HCT116 (cell line): ENCODE results near the gene DPP6. TPM values are rescaled to one million over a fixed set of nuclear protein-coding genes. Genes with fewer than 3 reads are reported as not detected.

Source experiments
- ATAC-seq: fragments of 200-7000 bp; cut with Tn5 transposase; 2 replicates; pipeline ENCODE4 v1.9.1; 2020; ENCODE audit warnings: mild to moderate bottlenecking, moderate library complexity
- BruUV-seq: library from RNA; stranded (reverse); fragments of 400-500 nt; replicated peaks from 2 replicates; lab custom pipeline; 2021; lab: Mats Ljungman, UMichigan
- CTCF ChIA-PET: fragments of 300-600 bp; sonication (Branson Sonifier 250); formaldehyde crosslinking; loops from one replicate; lab custom pipeline; 2021; ENCODE audit warnings: antibody characterized with exemption; lab: Charles Lee
- POLR2A ChIA-PET: fragments of 300-600, 350-600 bp; sonication (Branson Sonifier 250); formaldehyde crosslinking; loops from one replicate; lab custom pipeline; 2021; ENCODE audit warnings: antibody characterized with exemption; lab: Charles Lee
- RAD21 ChIA-PET, 2 experiments: fragments of 300-600 bp; sonication (Branson Sonifier 250); formaldehyde crosslinking; loops; one replicate each; lab custom pipeline; 2023; ENCODE audit warnings: low total read pairs in 2 of 2; ENCODE audit not compliant: uncharacterized antibody in 2 of 2, unreplicated experiment in 2 of 2, low non-redundant PET in 1 of 2; lab: Charles Lee
- DNase-seq: peaks from one replicate; pipeline ENCODE4 v3.0.0-alpha.2; 2010; ENCODE audit warnings: low read depth, low spot score
- H2AFZ ChIP-seq: fragments of 200-600 bp; shearing (Covaris generic), sonication (generic); 2 replicates; pipeline ENCODE4 v1.6.1; 2017; ENCODE audit warnings: low read depth, mixed run types, mixed read lengths, antibody characterized with exemption, low read length; ENCODE audit not compliant: poor library complexity, severe bottlenecking
- H3K27ac ChIP-seq: 2 replicates; pipeline ENCODE4 v1.5.1; 2012; ENCODE audit warnings: low read depth, low read length
- H3K27me3 ChIP-seq: fragments of 200-600 bp; sonication (generic); 2 replicates; pipeline ENCODE4 v1.6.1; 2016; ENCODE audit warnings: mixed run types, low read length, mixed read lengths; ENCODE audit not compliant: insufficient read depth
- H3K36me3 ChIP-seq, 2 experiments: fragments of 200-500 bp in 1 of 2; fragments of 200-600 bp in 1 of 2; sonication (Bioruptor generic) in 1 of 2; sonication (generic) in 1 of 2; 2 replicates each; pipeline versions ENCODE4 v1.5.1 to v1.6.1; 2014 to 2016; ENCODE audit warnings: low read length in 2 of 2, inconsistent platforms in 1 of 2, mixed read lengths in 1 of 2, mixed run types in 1 of 2; ENCODE audit not compliant: insufficient read depth in 2 of 2, control insufficient read depth in 1 of 2
- H3K4me1 ChIP-seq, 2 experiments: fragments of 200-600 bp in 1 of 2; sonication (generic) in 1 of 2; 2 replicates each; pipeline versions ENCODE4 v1.5.1 to v1.6.1; 2012 to 2017; ENCODE audit warnings: low read length in 2 of 2, inconsistent platforms in 1 of 2, mild to moderate bottlenecking in 1 of 2, mixed read lengths in 1 of 2, mixed run types in 1 of 2, moderate library complexity in 1 of 2; ENCODE audit not compliant: insufficient read depth in 2 of 2, control insufficient read depth in 1 of 2
- H3K4me2 ChIP-seq: fragments of 200-600 bp; sonication (generic); 2 replicates; pipeline ENCODE4 v1.6.1; 2017; ENCODE audit warnings: mixed run types, low read length, mixed read lengths
- H3K4me3 ChIP-seq, 2 experiments: fragments of 200-600 bp in 1 of 2; sonication (generic) in 1 of 2; replicated peaks in 1 of 2; 2 replicates each; pipeline ENCODE4 v1.5.1; 2011 to 2016; ENCODE audit warnings: low read length in 2 of 2, control low read depth in 1 of 2, low read depth in 1 of 2, mild to moderate bottlenecking in 1 of 2, mixed read lengths in 1 of 2, mixed run types in 1 of 2
- H3K79me2 ChIP-seq: fragments of 200-600 bp; sonication (generic); 2 replicates; pipeline ENCODE4 v1.6.1; 2017; ENCODE audit warnings: mild to moderate bottlenecking, mixed run types, low read length, moderate library complexity, mixed read lengths; ENCODE audit not compliant: insufficient read depth
- H3K9ac ChIP-seq: fragments of 200-600 bp; sonication (generic); 2 replicates; pipeline ENCODE4 v1.6.1; 2016; ENCODE audit warnings: low read length, mixed read lengths
- H3K9me2 ChIP-seq: fragments of 200-600 bp; sonication (generic), shearing (Covaris generic); 2 replicates; pipeline ENCODE4 v1.6.1; 2017; ENCODE audit warnings: mixed run types, mild to moderate bottlenecking, moderate library complexity; ENCODE audit not compliant: insufficient read depth
- H3K9me3 ChIP-seq, 2 experiments: fragments of 200-500 bp in 1 of 2; fragments of 200-600 bp in 1 of 2; sonication (Bioruptor generic) in 1 of 2; sonication (generic) in 1 of 2; 2 replicates each; pipeline ENCODE4 v1.6.1; 2014 to 2017; ENCODE audit warnings: low read length in 2 of 2, mixed read lengths in 2 of 2, inconsistent platforms in 1 of 2, low read depth in 1 of 2, mild to moderate bottlenecking in 1 of 2, mixed run types in 1 of 2, moderate library complexity in 1 of 2; ENCODE audit not compliant: control insufficient read depth in 1 of 2, insufficient read depth in 1 of 2
- H4K20me1 ChIP-seq: fragments of 200-600 bp; sonication (generic), shearing (Covaris generic); 2 replicates; pipeline ENCODE4 v1.6.1; 2017; ENCODE audit warnings: mixed run types, mild to moderate bottlenecking, moderate library complexity; ENCODE audit not compliant: insufficient read depth
- ATF3 ChIP-seq: IDR thresholded peaks from 2 replicates; pipeline ENCODE4 v1.6.1; 2012
- CEBPB ChIP-seq: IDR thresholded peaks from 2 replicates; pipeline ENCODE4 v1.6.1; 2012; ENCODE audit warnings: low read depth
- CTCF ChIP-seq, 3 experiments: fragments of 200-600 bp in 1 of 3; sonication (generic) in 1 of 3; IDR thresholded peaks in 2 of 3; conservative IDR thresholded peaks in 1 of 3; 2 replicates each; pipeline ENCODE4 v1.5.1; 2012 to 2017; ENCODE audit warnings: low read depth in 2 of 3, low read length in 2 of 3, antibody characterized with exemption in 1 of 3, borderline replicate concordance in 1 of 3, control low read depth in 1 of 3, mild to moderate bottlenecking in 1 of 3, mixed read lengths in 1 of 3, mixed run types in 1 of 3, moderate library complexity in 1 of 3; ENCODE audit not compliant: insufficient read depth in 1 of 3
- ELF1 ChIP-seq: IDR thresholded peaks from 2 replicates; pipeline ENCODE4 v1.6.1; 2012; ENCODE audit warnings: low read depth, borderline replicate concordance
- EZH2phosphoT487 ChIP-seq: fragments of 200-600 bp; IDR thresholded peaks from 2 replicates; pipeline ENCODE4 v1.6.1; 2018; ENCODE audit warnings: antibody characterized with exemption, borderline replicate concordance
- FOSL1 ChIP-seq: IDR thresholded peaks from 2 replicates; pipeline ENCODE4 v1.6.1; 2012; ENCODE audit warnings: low read depth
- JUND ChIP-seq: IDR thresholded peaks from 2 replicates; pipeline ENCODE4 v1.6.1; 2012
- POLR2A ChIP-seq: IDR thresholded peaks from 2 replicates; pipeline ENCODE4 v1.7.0; 2011; ENCODE audit warnings: borderline replicate concordance; ENCODE audit not compliant: insufficient read depth, insufficient read length; ENCODE audit errors: extremely low read depth
- POLR2AphosphoS5 ChIP-seq: IDR thresholded peaks from 2 replicates; pipeline ENCODE4 v1.6.1; 2011; ENCODE audit warnings: mild to moderate bottlenecking, low read depth, low read length, moderate library complexity
- RAD21 ChIP-seq: IDR thresholded peaks from 2 replicates; pipeline ENCODE4 v1.6.1; 2012; ENCODE audit warnings: low read depth, mild to moderate bottlenecking
- SIN3A ChIP-seq: IDR thresholded peaks from 2 replicates; pipeline ENCODE4 v1.6.1; 2012; ENCODE audit warnings: low read depth
- SP1 ChIP-seq: IDR thresholded peaks from 2 replicates; pipeline ENCODE4 v1.6.1; 2012; ENCODE audit warnings: low read depth
- SRF ChIP-seq: IDR thresholded peaks from 2 replicates; pipeline ENCODE4 v1.6.1; 2012; ENCODE audit warnings: low read depth
- YY1 ChIP-seq: IDR thresholded peaks from 2 replicates; pipeline ENCODE4 v1.6.1; 2011; ENCODE audit warnings: low read length, low read depth, moderate library complexity, mild to moderate bottlenecking; ENCODE audit not compliant: insufficient replicate concordance; ENCODE audit errors: extremely low read depth
- ZFX ChIP-seq: fragments of 450-650 bp; IDR thresholded peaks from 2 replicates; pipeline ENCODE4 v1.6.1; 2017
- ZNF274 ChIP-seq: fragments of 200-500 bp; sonication (Bioruptor generic); IDR thresholded peaks from 2 replicates; pipeline ENCODE4 v1.6.1; 2014; ENCODE audit warnings: mild to moderate bottlenecking, low read depth, low read length, inconsistent platforms
- intact Hi-C: fragments of 100-400 bp; cut with micrococcal nuclease; formaldehyde crosslinking; loops from 2 replicates; pipeline ENCODE4 v1.10.0; 2022
- total RNA-seq: library from RNA; stranded (reverse); gene quantifications from one replicate; pipeline ENCODE4 v1.2.1, GENCODE V29; 2021; ENCODE audit not compliant: unreplicated experiment
- TF ChIP-seq, protein P1 (sequence below): IDR thresholded peaks from 2 replicates; pipeline ENCODE4 v1.6.1; 2012; ENCODE audit warnings: low read depth
- TF ChIP-seq, protein P2 (sequence below): IDR thresholded peaks from 2 replicates; pipeline ENCODE4 v1.6.1; 2011; ENCODE audit warnings: mild to moderate bottlenecking, low read length, moderate library complexity; ENCODE audit not compliant: insufficient replicate concordance; ENCODE audit errors: extremely low read depth

Gene DPP6
- total RNA-seq, 1 experiment from 2014 or later, result not detected

DNA sequence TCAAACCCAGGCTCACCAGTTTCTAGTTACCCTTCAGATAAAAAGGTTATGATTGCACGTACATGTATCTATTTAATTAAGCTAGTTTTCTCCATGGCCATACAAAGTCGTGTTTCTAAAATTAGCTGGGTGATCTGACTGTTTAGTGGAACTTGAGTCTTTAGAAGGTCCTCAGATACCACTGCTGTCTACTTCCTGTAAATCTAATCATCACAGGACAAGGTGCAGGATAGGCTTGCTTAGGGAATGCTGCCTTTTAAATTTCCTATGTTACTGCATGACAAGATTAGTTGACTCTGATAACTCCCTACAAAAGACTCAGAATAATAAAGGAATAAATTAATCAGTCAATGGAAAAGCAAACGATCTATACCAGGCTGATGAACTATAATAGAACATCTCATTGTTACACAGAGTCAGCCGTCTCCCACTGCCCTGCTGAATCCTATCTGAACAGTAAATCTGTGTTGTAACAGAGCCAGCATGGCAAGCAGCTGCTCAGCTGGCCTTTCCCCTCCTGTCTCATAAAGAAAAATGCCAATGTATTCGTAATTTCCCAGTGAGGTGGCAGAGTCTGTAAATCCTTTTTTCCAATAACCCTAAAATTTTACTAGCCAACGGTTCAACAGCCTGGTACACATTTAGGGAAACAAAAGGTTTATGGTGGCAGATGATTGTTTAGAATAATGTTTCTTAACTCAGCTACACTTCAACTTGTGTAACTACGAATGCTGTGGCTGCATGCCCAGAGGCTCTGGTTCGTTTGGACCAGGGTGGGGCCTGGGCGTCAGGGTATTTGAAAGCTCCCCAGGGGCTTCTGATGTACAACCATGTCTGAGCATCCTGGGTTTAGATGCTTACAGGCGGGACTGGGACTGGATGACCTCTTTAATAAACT, 632.7 kb downstream of the DPP6 start:
- Histone ChIP-seq H3K4me3 (no peak overlapping the region), H3K4me2 (no peak overlapping the region), H3K36me3 (no peaks in the 10 kb centered on the region), H3K9me3 (no peaks in the 10 kb centered on the region), H3K9me2 (no peaks in the 10 kb centered on the region), H3K9ac (no peak overlapping the region), H4K20me1 (no peaks in the 10 kb centered on the region), H3K79me2 (no peaks in the 10 kb centered on the region), H3K27ac (no peak overlapping the region), H3K27me3 (no peaks in the 10 kb centered on the region), H3K4me1 (no peaks in the 10 kb centered on the region), H2AFZ (no peak overlapping the region)
- BruUV-seq, result no TSS peak
- ChIA-PET CTCF (no interaction called here), POLR2A (no interaction called here), RAD21 (no interaction called here)
- ATAC-seq, result no peak
- intact Hi-C loops, result no loop called here
- DNase-seq, result no peak
- TF ChIP-seq YY1 (no peak), SRF (no peak), ZFX (no peak), SIN3A (no peak), EZH2phosphoT487 (no peak), ATF3 (no peak), FOSL1 (no peak), CTCF (IDR thresholded peaks at IDR 0.05 in 2 of 3, conservative IDR thresholded peaks at IDR 0.05 in 1 of 3; ENCODE audit: borderline replicate concordance in 1 of 3, insufficient read depth in 1 of 3, low read depth in 2 of 3, low read length in 2 of 3) (no peak), SP1 (no peak), POLR2A (no peak), POLR2AphosphoS5 (no peak), ELF1 (no peak), ZNF274 (no peak), JUND (no peak), RAD21 (no peak), CEBPB (no peak)
- TF ChIP-seq, protein P1, sequence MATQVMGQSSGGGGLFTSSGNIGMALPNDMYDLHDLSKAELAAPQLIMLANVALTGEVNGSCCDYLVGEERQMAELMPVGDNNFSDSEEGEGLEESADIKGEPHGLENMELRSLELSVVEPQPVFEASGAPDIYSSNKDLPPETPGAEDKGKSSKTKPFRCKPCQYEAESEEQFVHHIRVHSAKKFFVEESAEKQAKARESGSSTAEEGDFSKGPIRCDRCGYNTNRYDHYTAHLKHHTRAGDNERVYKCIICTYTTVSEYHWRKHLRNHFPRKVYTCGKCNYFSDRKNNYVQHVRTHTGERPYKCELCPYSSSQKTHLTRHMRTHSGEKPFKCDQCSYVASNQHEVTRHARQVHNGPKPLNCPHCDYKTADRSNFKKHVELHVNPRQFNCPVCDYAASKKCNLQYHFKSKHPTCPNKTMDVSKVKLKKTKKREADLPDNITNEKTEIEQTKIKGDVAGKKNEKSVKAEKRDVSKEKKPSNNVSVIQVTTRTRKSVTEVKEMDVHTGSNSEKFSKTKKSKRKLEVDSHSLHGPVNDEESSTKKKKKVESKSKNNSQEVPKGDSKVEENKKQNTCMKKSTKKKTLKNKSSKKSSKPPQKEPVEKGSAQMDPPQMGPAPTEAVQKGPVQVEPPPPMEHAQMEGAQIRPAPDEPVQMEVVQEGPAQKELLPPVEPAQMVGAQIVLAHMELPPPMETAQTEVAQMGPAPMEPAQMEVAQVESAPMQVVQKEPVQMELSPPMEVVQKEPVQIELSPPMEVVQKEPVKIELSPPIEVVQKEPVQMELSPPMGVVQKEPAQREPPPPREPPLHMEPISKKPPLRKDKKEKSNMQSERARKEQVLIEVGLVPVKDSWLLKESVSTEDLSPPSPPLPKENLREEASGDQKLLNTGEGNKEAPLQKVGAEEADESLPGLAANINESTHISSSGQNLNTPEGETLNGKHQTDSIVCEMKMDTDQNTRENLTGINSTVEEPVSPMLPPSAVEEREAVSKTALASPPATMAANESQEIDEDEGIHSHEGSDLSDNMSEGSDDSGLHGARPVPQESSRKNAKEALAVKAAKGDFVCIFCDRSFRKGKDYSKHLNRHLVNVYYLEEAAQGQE, result no peak
- TF ChIP-seq, protein P2, sequence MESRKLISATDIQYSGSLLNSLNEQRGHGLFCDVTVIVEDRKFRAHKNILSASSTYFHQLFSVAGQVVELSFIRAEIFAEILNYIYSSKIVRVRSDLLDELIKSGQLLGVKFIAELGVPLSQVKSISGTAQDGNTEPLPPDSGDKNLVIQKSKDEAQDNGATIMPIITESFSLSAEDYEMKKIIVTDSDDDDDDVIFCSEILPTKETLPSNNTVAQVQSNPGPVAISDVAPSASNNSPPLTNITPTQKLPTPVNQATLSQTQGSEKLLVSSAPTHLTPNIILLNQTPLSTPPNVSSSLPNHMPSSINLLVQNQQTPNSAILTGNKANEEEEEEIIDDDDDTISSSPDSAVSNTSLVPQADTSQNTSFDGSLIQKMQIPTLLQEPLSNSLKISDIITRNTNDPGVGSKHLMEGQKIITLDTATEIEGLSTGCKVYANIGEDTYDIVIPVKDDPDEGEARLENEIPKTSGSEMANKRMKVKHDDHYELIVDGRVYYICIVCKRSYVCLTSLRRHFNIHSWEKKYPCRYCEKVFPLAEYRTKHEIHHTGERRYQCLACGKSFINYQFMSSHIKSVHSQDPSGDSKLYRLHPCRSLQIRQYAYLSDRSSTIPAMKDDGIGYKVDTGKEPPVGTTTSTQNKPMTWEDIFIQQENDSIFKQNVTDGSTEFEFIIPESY, result no peak
